Fibroblast of skin of abdomen (primary cell): ENCODE data around the gene MTCL1.
"Not testable (repeated sequence)": the region's sequence is repeated elsewhere in the genome, so short reads cannot be mapped to it uniquely, and the experiment has no call there.

Source experiments
- DNase-seq: peaks from one replicate; pipeline ENCODE4 v3.0.0-alpha.2; 2013

Gene MTCL1

DNA sequence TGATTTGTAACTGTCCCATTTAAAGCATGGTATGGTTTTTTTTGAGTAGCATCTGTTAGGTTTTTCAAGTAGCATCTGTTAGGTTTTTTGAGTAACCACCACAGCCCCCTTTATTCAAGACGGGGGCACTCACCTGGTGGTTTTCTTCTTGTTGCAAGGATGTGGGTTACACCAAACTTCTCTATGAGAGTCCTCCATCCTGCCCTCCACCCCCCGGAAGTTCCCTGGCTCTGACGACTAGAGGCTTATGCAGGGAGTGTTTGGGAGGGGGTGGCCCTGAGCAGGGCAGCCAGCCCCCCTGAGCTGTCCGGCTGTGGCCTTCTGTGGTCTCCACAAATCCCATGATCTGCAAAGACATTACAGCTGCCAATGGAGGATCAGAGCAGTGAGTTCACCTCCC lies 39.3 kb downstream of the MTCL1 start:
- DNase-seq, result no peak

- DNase-seq, result peak; percentile 88
These were observed 40.1 kb downstream of the MTCL1 start for GRCh38 chr18:8745355-8746014.

GRCh38 chr18:8747440-8747937 lies 42.1 kb downstream of the MTCL1 start:
- DNase-seq, result peak; percentile 99

DNA sequence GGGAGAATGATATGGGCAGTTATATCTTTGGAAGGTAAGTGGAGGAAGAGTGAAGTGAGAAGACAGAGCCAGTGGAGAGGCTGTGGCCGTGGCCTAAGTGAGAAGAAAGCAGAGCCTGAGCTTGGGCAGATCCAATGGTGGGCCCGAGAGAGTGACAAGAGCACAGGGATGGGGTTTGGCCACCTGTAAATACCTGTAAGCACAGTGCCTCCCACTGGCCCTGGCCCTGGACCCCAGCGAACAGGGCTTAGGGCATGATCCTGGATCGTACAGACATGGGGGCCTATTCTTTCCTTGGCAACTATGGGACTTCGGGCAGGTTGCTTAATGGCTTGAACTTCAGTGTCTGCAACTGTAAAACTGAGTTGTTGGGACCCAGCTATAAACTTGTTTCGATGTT lies 44.1 kb downstream of the MTCL1 start:
- no peak for DNase-seq

- peak; percentile 92 for DNase-seq
These were observed 45.6 kb downstream of the MTCL1 start for GRCh38 chr18:8750954-8751415.

DNA sequence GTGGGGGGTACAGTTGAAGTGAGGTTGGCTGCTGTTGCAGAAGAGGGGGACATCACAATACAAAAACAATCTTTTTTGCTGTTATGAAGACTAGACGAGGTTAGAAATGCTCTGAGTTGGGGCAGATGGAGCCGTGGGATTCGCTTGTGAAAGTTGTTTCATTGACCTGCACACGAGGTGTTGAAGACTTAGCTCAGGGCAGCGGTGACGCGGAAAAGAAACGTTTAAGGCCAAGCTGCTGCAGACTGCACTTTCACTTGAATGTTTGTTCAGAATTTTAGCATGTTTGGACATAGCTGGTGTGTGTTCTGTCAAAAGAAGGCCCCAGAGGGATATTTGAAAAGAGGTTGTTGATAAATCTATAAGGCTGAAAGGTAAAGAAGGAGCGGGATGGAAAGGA lies 46.3 kb downstream of the MTCL1 start:
- DNase-seq, result no peak

- DNase-seq, result peak; percentile 61
These were observed 47.0 kb downstream of the MTCL1 start for GRCh38 chr18:8752329-8752728.

DNA sequence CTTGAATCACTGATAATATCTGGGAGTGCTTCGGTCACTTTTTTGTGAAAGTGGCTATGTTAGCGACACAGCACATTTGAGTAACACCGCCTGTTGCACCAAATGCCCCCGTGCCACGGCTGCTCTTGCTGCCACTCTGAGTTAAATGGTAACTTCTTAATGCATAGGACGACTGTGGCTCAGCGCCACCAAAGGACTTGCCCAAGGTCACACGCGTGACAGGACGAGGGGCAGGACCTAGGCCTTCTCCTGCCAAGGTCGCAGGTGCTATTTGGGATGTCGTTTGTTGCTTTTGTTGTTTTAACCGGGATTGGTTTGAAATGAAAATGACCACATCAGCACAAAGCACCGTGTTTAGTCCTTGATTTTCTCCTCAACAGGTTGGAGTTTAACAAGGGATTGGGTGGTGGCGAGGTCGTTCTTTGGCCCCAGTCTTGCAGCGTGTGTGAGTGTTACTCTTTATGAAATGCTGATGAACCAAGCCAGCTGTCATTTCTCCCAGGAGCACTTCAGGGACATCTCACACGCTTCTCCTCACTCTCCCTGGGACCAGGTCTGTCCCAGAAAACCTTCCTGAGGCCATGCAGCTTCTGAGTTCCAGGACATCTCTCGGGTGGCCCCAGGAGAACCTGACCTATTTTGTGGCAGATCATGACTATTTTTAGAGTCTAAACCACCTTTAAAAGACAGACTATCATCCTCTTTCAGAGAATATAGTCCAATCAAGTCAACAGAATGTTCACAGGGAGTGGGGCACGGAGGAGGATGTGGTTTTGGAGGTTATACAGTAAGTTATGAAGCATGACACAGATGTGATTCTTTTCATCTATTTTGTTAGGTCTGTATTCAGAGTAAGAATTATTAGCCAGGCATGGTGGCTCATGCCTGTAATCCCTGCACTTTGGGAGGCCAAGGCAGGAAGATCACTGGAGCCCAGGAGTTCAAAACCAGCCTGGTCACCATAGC lies 49.9 kb downstream of the MTCL1 start:
- peak; percentile 87 for DNase-seq

GRCh38 chr18:8756571-8756970 lies 51.2 kb downstream of the MTCL1 start:
- no peak for DNase-seq

GRCh38 chr18:8757396-8757997 lies 52.1 kb downstream of the MTCL1 start:
- no peak for DNase-seq

DNA sequence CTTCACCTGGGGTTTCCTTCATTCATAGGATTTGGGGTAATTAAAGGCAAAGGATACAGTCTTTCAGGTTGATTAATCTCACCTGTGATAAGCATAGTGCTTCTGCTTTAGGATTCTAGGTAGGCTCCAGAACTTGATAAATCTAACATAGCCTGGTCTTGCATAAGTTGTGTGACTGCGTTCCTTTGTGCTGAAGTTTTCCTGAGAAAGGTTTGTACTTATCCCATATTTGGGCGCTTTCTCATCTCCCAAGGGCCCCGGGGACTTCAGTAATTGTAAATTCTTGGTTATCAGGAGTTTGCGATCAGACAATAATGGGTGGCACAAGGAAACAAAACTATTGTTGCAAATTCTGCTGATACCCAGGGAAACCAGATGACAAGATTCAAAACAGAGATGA lies 53.1 kb downstream of the MTCL1 start:
- DNase-seq, result no peak

- DNase-seq, result no peak
These were observed 55.6 kb downstream of the MTCL1 start for GRCh38 chr18:8760984-8761383.

- DNase-seq, result not testable (repeated sequence)
These were observed 56.2 kb downstream of the MTCL1 start for GRCh38 chr18:8761535-8761934.

DNA sequence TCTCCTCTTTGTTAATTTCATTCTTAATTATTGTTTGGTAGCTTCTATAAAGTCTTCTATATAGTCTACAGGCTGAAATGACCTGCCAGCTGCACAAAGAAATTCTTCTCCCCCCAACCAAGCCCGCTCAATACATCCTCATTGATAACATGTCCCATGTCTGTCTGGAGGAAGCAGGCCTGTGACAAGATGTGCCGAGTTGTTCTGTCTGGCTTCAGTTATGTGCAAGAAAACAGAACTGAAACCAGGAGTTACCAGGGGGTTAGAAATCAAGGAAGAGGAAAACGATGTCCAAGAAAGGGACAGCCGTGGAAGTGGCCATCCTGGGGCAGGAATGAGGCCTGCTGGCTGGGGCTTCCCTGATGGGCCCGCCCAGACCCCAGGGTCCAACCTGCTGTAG lies 57.6 kb downstream of the MTCL1 start:
- no peak for DNase-seq

DNA sequence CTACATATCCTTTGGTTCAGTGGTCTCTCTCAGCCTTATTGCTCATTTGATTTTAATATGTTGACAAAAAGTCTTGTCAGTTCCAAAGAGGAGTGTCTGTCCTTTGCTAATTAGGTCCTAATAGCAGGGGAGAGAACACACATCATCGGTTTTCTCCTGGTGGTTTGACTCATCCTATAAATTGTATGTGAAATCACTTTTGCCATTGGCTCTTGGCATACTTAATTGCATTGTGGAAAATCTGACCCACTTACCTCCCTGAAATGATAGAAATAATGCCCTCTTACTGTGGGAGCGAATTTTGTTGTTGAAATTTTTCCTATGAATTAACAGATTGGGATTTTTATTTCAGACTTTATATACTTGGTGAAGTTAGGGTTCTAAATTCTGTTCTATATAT lies 58.3 kb downstream of the MTCL1 start:
- no peak for DNase-seq

DNA sequence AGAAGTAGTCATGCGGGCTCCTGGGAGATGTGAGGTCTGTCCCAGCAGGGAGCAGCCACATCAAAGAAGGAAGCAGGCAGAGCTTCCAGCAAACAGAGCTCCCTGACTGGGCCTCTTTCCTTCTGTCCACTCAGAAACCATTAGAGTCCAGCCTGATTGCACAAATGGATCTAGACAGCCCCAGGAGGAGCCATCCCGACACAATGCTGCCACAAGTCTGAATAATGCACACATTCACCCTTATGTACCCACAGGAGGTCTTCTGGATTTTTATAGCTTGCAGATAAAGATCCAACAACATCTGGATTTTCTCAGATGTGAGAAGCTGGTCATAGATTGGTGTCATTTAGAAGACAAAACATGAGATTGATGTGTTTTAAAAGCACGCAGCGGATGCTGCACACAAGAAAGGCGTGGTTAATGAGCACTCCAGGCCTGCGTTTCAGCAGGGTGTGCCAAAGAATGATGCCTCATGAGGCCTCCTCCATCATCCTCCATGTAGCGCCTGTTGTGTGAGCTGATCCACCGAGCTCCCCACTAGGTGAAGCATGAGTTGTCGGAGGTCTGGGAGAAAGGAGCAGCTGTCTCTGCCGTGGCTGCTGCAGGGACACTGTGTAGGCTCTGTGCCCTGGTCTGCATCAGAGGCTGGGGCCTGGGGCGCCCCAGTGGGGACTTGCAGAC lies 60.6 kb downstream of the MTCL1 start:
- peak; percentile 79 for DNase-seq

DNA sequence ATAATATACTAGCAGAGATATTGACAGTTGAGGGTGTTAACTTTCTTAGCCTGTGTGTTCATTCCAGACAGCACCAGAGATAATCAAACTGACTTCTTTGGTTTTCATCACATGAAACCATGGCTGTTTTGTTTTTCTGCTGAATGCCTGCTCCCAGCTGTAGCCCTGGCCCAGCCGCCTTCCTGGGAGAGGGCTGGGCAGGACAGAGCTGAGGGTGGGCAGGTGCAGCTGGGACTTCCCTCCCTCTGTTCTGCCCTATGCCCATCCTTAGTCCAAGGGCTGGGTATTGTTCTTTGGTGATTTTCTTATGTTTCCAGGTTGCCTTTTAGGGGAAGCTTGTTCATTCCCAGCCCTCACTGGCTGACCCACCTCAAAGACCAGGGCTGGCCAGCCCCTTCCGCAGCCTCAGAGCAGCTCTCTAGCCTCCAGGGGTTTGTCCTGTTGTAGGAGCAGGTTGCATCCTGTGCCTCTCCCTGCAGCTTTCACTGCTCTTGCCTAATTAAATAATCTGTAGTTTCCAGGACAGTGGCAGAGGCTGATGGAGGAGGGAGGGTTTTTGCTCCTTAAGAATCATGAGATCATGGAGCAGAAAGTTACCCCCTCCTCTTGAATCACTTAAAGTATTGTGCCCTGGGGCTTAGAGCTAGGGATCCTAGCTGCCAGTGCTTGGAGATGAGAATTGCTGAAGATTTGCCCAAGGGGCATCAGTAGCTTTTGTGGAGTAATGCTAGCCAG lies 61.4 kb downstream of the MTCL1 start:
- DNase-seq, result no peak

DNA sequence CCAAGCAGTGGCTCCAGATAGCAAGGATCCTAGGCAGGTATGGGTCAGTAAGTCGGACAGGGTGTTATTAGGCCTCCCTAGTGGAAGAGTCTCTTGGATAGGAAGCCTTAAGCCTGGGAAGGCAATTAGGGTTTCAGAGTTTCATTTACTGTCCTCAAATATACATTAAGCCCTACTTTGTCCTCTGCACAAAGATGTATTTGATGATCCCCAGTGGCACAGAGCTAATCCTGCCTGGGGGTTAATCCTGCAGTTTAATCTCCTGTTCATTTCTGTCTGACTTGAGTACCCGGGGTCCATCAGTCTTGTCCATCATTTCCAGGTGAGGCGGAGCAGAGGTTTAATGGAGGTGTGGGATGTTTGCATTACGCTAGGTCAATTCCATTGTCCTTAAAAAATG lies 62.0 kb downstream of the MTCL1 start:
- DNase-seq, result no peak

DNA sequence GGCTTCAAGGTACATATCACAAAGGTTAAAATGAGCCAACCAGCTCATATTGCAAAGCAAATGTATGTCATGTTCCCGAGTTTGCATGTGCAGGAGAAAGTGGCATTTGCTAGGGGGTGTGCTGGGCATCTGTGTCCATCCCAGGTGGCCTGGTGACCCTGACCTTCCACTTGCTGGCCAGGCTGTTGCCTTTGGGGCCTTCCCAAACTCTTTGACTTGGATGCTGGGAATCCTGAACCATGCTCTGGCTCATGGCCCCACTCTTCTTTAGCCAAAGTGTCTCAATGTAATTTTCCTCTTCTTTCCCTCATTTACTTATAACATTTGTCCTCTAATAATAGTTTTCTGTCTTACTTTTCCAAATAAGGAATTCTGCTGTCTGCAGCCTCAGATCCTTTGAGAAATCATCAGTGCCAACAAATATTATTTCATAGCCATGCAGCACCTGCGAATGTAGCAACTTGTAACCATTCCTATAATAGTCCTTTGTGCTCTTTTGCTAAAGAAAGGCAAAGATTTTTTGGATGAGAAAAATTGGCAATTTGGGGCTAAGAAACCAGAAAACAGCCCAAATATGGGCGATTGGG lies 64.2 kb downstream of the MTCL1 start:
- no peak for DNase-seq

GRCh38 chr18:8770657-8771056 lies 65.3 kb downstream of the MTCL1 start:
- no peak for DNase-seq

DNA sequence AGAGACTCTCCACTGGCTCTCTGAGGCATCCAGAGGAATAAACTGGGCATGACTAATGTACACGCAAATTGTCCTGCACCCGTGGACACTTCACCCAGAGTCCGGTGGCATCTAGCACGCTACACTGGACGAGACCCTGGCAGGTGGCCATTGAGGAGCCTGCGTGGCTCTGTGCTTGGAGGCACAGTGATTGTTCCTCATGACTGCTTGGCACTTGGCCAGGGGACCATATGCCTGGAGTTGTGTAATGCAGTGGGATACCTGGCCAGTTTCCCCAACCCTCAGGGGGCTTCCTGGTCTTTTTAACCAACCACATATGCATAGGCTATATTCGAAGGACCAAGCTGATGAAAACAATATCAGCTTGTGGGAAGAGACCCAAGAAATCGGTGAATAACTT lies 66.6 kb downstream of the MTCL1 start:
- DNase-seq, result peak; percentile 34

GRCh38 chr18:8773980-8774379 lies 68.6 kb downstream of the MTCL1 start:
- DNase-seq, result no peak
